Cardiac fibroblast (primary cell): ENCODE data around the gene KDM1A.
A peak's percentile ranks its signal among the peaks of the same experiment; 100 is the strongest.

ENCODE experiments used
- DNase-seq, 2 donors: peaks; one replicate each; pipeline versions ENCODE4 v3.0.0 to v3.0.0-alpha.2; 2010; ENCODE audit warnings: low read depth in 2 of 2
- H3K4me3 ChIP-seq, 2 donors: replicated peaks in 1 of 2; 1 replicate in 1 of 2; 2 replicates in 1 of 2; pipeline ENCODE4 v1.5.1; 2011; ENCODE audit warnings: low read depth in 2 of 2, low read length in 2 of 2, mild to moderate bottlenecking in 2 of 2, moderate library complexity in 1 of 2
- TF ChIP-seq, protein P1 (sequence below): IDR thresholded peaks from one replicate; pipeline ENCODE4 v1.5.1; 2011; ENCODE audit warnings: low read depth, mild to moderate bottlenecking, low read length, inconsistent platforms

The KDM1A gene

DNA sequence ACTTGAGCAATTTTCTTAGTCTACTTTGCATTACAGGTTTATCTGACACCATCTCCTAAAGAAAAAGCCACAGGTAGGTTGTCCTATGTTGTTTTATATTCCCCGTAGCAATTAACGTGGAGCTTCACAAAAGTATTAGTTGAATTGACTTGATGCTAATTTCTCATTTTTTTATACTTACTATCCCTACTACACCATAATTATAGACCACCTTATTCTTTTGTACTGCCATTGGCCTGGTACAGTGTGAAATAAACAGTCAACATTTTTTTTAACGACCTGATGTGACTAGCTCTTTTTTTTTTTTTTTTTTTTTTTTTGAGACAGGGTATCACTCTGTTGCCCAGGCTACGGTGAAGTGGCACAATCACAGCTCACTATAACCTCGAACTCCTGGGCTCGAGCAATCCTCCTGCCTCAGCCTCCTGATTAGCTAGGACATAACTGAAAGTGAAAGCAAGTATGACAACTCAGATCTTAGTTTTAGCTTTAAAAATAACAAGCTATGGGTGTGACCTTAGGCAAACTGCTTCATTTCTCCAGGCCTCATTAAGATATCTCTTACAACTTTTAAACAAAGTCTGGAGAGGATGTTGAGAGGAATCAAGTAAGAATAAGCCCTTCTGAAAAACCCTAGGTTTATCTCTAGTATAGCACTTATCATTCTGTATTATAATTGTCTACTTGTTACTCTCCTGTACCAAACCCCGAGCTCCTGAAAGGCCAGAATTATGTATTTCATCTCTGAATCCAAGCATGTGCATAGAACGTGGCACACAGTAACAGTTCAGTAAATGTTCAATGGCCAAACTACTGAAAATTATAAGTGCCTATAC, 99.9 kb downstream of the KDM1A start:
- TF ChIP-seq, protein P1, sequence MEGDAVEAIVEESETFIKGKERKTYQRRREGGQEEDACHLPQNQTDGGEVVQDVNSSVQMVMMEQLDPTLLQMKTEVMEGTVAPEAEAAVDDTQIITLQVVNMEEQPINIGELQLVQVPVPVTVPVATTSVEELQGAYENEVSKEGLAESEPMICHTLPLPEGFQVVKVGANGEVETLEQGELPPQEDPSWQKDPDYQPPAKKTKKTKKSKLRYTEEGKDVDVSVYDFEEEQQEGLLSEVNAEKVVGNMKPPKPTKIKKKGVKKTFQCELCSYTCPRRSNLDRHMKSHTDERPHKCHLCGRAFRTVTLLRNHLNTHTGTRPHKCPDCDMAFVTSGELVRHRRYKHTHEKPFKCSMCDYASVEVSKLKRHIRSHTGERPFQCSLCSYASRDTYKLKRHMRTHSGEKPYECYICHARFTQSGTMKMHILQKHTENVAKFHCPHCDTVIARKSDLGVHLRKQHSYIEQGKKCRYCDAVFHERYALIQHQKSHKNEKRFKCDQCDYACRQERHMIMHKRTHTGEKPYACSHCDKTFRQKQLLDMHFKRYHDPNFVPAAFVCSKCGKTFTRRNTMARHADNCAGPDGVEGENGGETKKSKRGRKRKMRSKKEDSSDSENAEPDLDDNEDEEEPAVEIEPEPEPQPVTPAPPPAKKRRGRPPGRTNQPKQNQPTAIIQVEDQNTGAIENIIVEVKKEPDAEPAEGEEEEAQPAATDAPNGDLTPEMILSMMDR = no peak
- H3K4me3 ChIP-seq = no peak overlapping the region
- peak; percentile 35 to 39 for DNase-seq

DNA sequence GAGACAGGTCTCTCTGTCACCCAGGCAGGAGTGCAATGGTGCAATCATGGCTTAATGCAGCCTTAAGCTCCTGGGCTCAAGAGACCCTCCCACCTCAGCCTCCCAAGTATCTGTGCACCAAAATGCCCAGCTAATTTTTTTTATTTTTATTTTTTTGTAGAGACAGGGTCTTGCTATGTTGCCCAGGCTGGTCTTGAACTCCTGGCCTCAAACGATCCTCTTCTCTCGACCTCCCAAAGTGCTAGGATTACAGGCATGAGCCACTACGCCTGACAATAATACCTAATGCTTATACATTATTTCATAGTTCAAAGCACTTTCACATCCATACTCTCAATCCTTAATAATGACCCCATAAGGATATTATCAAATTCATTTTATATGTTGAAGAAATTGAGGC, 101.1 kb downstream of the KDM1A start:
- DNase-seq = no peak
- H3K4me3 ChIP-seq = no peak overlapping the region
- TF ChIP-seq, protein P1 = no peak

DNA sequence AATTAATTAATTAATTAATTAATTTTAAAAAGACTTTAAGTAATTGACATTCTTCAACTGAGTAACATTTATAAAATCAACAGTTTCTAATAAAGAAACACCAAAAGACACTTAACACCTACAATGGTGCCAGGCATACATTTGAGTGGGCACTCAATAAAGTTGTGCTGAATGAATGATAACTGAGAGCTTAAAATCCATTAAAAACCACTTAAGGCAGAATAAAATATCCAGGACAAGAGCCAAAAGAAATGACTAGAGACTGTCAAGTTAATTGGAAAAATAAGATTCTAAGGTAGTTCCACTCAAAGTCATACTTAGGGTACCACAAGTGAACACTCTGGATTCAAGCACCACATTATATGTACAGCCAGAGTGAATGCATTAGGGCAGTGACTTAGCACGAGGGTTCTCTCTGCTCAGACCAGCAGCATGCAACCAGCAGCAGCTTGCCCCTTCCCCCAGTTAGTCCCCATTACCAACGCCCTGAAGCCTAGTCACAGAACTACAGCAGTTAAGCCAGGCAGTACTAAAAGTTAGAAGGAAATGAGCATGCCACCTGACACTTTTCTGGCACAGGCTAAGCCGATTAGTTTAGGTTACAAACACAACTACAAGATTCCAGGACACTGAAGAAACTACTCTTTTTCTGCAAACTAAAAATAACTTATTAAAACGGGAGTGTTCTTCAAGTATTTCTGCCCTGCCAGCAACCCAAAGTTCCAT, 102.9 kb downstream of the KDM1A start:
- TF ChIP-seq, protein P1 = no peak
- peak; percentile 56 to 79 for DNase-seq
- H3K4me3 ChIP-seq = no peak overlapping the region

DNA sequence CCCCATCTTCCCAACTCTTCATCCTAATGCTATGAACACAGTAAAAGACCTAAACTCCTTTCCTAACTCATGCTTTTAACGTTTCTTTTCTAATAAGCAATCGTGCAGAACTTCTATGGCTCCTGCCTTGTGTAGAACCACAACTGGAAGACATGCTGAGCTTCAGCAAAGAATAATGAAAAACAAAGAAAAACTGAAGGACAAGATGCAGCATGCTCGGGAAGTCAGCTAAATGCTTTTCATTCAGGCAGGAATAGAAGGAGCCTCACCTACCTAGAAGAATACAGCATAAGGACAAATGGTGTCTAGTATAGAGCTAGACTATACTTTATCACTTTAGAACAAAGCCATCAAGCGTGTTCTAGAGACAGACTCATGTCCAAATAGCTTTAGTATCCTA, 103.5 kb downstream of the KDM1A start:
- H3K4me3 ChIP-seq = no peak overlapping the region
- TF ChIP-seq, protein P1 = no peak
- DNase-seq = no peak

DNA sequence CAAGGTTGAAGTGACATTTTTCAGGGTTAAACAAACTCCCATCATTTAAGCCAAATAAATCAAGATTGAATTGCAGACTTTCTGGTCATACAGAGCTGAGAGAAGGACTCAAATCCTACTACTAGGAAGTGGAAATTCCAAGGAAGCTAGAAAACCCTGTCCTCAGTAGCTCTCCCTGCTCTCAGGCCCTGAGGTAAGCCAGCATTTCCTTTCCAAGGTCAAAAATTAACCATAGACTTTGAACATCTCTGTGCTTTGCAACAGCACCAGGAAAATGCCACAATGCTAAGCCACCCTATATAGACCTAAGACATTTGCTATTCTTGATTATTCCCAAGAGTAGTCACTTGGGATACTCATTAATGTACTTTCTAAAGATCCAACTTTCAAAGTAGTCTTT, 104.3 kb downstream of the KDM1A start:
- DNase-seq = no peak
- TF ChIP-seq, protein P1 = no peak
- no peak overlapping the region for H3K4me3 ChIP-seq

DNA sequence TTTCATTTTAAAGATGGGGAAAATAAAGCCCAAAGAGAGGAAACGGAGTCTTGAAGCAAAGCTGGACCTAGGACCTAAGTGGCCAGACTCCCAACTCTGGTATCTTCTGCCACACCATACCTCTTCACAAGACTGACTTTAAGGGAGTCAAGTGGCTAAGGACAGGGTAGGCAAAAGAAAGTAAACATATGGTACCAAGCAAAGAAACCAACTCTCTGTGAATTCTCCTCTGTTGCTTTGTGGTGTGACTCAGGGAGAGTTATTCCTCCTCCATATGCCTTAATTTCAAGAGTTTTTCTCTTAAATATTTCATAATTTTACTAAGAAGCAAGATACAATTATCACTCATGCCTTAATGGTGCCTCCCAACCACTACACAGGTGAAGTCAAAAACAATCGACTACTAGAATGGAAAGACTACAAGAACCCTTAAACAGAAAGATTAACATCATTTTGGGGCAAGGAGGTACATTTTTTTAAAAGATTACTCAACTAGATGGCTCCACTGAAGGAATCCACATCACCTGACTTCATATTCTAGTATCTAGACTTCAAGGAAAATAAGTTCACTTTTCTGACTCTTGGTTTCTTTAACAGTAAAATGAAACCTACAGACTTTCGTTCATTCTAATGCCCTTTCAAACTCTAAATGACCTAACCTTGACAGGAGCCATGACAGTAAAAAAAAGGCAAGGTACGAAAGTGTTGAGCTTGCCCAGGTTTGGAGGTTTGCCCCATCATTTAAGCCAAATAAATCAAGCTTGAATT, 105.2 kb downstream of the KDM1A start:
- no peak for DNase-seq
- TF ChIP-seq, protein P1 = no peak

More for the DNA sequence above, 105.2 kb downstream of the KDM1A start:
- H3K4me3 ChIP-seq = no peak overlapping the region
